ENCODE results near the gene GCNA. TPM values are rescaled to one million over a fixed set of nuclear protein-coding genes. Genes with fewer than 3 reads are reported as not detected.

The GCNA gene
- total RNA-seq, 1 experiment from 2014 or later: 1.0 TPM

- no peak for TF ChIP-seq JUN (CRISPR knock-in tag; IDR thresholded peaks at IDR 0.05)
- no peak for TF ChIP-seq PRDM15 (CRISPR knock-in tag; IDR thresholded peaks at IDR 0.05)
- no peak for TF ChIP-seq ATF2 (CRISPR knock-in tag; IDR thresholded peaks at IDR 0.05; ENCODE audit: borderline replicate concordance, low read depth)
- no peak for TF ChIP-seq TEAD4 (CRISPR knock-in tag; IDR thresholded peaks at IDR 0.05)
- TF ChIP-seq CDX4 (CRISPR knock-in tag; IDR thresholded peaks at IDR 0.05; ENCODE audit: borderline replicate concordance): no peak
- no peak for TF ChIP-seq PRRX2 (CRISPR knock-in tag; IDR thresholded peaks at IDR 0.05)
- TF ChIP-seq ZNF263 (CRISPR knock-in tag; IDR thresholded peaks at IDR 0.05; ENCODE audit: low read depth): no peak
- TF ChIP-seq ZBTB21 (CRISPR knock-in tag; IDR thresholded peaks at IDR 0.05; ENCODE audit: borderline replicate concordance): no peak
- no peak for TF ChIP-seq PREB (CRISPR knock-in tag; IDR thresholded peaks at IDR 0.05; ENCODE audit: borderline replicate concordance)
- TF ChIP-seq GTF2I (CRISPR knock-in tag; conservative IDR thresholded peaks at IDR 0.05): no peak
- TF ChIP-seq ETV6 (CRISPR knock-in tag; IDR thresholded peaks at IDR 0.05): no peak
- TF ChIP-seq CREB1 (CRISPR knock-in tag; IDR thresholded peaks at IDR 0.05): no peak
Measured at GRCh38 chrX:71637253-71637618, 59.0 kb downstream of the GCNA start (continued).

GRCh38 chrX:71637848-71638247 lies 59.6 kb downstream of the GCNA start:
- no peaks in the 10 kb centered on the region for H3K36me3 Mint-ChIP-seq
- TF ChIP-seq CTCF (IDR thresholded peaks at IDR 0.05) (no peak), ETV6 (CRISPR knock-in tag; IDR thresholded peaks at IDR 0.05) (no peak), ZNF532 (CRISPR knock-in tag; IDR thresholded peaks at IDR 0.05; ENCODE audit: borderline replicate concordance) (no peak), ATF2 (CRISPR knock-in tag; IDR thresholded peaks at IDR 0.05; ENCODE audit: borderline replicate concordance, low read depth) (no peak), ZNF317 (CRISPR knock-in tag; IDR thresholded peaks at IDR 0.05; ENCODE audit: borderline replicate concordance, low read depth) (no peak), FOXJ3 (CRISPR knock-in tag; IDR thresholded peaks at IDR 0.05; ENCODE audit: borderline replicate concordance) (no peak), E2F1 (CRISPR knock-in tag; IDR thresholded peaks at IDR 0.05) (no peak), ZNF232 (CRISPR knock-in tag; IDR thresholded peaks at IDR 0.05) (no peak), CREM (CRISPR knock-in tag; IDR thresholded peaks at IDR 0.05) (no peak)

More at GRCh38 chrX:71637848-71638247, 59.6 kb downstream of the GCNA start:
- no peak overlapping the region for H3K27ac Mint-ChIP-seq
- no peaks in the 10 kb centered on the region for H3K9me3 Mint-ChIP-seq
- ChIA-PET CTCF (no interaction called here), POLR2A (no interaction called here)
- H3K4me1 Mint-ChIP-seq: no peaks in the 10 kb centered on the region
- DNase-seq (ENCODE audit: low spot score) (no peak), ATAC-seq (no peak)
- no peak overlapping the region for H3K4me3 Mint-ChIP-seq
- no peaks in the 10 kb centered on the region for H3K27me3 Mint-ChIP-seq (ENCODE audit: low read depth)

Measured in WTC11 (cell line).